Pancreas (tissue), 10 donors: ENCODE data around the gene PARG. TPM values are rescaled to one million over a fixed set of nuclear protein-coding genes. Genes with fewer than 3 reads are reported as not detected.

Experiments
- ATAC-seq, 4 donors: fragments of 200-7000 bp; cut with Tn5 transposase; one replicate each; pipeline versions ENCODE4 v1.8.0 to v1.9.1; 2020; ENCODE audit warnings: mild to moderate bottlenecking in 4 of 4, moderate library complexity in 4 of 4
- DNase-seq, 6 donors: peaks; one replicate each; pipeline ENCODE4 v3.0.0-alpha.2; 2020
- FAIRE-seq: peaks from 2 replicates; lab custom pipeline; 2012; peaks lifted over from hg19 to GRCh38; lab: Jason Lieb, UNC
- H3K27ac ChIP-seq, 4 donors: fragments of 200-600 bp; sonication (generic); 1 replicate in 3 of 4; 2 replicates in 1 of 4; pipeline versions ENCODE4 v1.5.0 to v1.8.0; 2020
- H3K27me3 ChIP-seq, 4 donors: fragments of 200-600 bp; one replicate each; pipeline ENCODE4 v1.8.0; 2021
- H3K36me3 ChIP-seq, 3 donors: fragments of 200-600 bp; sonication (generic) in 1 of 3; one replicate each; pipeline versions ENCODE4 v1.5.0 to v1.8.0; 2020 to 2021
- H3K4me1 ChIP-seq, 3 donors: fragments of 200-600 bp; one replicate each; pipeline ENCODE4 v1.8.0; 2021
- H3K4me3 ChIP-seq, 4 donors: fragments of 200-600 bp; sonication (generic) in 2 of 4; one replicate each; pipeline versions ENCODE4 v1.5.0 to v1.8.0; 2020 to 2021
- H3K9me3 ChIP-seq, 4 donors: fragments of 200-600 bp; one replicate each; pipeline ENCODE4 v1.8.0; 2021
- CTCF ChIP-seq, 4 donors: fragments of 200-600 bp; sonication (generic) in 3 of 4; IDR thresholded peaks; one replicate each; pipeline versions ENCODE4 v1.5.0 to v1.8.0; 2021; ENCODE audit warnings: antibody characterized with exemption in 4 of 4
- WGBS, 2 donors: extraction: QIAGEN DNeasy Blood & Tissue Kit; methylation state at CpG; one replicate each; pipeline ENCODE4 v1.1.7; 2013; 5-methylcytosine and 5-hydroxymethylcytosine counted together
- intact Hi-C, 3 donors: fragments of 100-400 bp; cut with DNase I; formaldehyde crosslinking; loops; one replicate each; pipeline versions ENCODE4 v1.11.1 to v1.14.2; 2022
- polyA plus RNA-seq, 2 donors: library from polyadenylated mRNA; stranded (reverse); fragments of 200-250 nt; gene quantifications; one replicate each; pipeline ENCODE4 v1.2.3, GENCODE V29; 2013
- total RNA-seq, 6 donors: library from RNA; stranded (reverse); fragmentation: NEBNext Ultra II Directional in 4 of 6; extraction: Animal tissue kit (Norgen Biotek cat#: 25700) in 4 of 6; gene quantifications; one replicate each; pipeline versions ENCODE4 v1.2.1 to v1.2.4, GENCODE V29; 2021 to 2023
- donor health status: healthy with polysubstance abuse.
- donor health status: DM: no; HTN: no; CAD: no; lungs with moderate emphysema.
- donor health status: DM: no; HTN: no; CAD: no.
- donor health status: control.
- donor health status: control.
- donor health status: Bipolar disorder and iron deficiency.
- donor health status: DM: yes; HTN: yes; CAD: no.
- donor health status: DM: no; HTN: no; CAD: no.
- donor health status: DM: no; HTN: no; CAD: no.
- donor health status: DM: yes; HTN: yes; CAD: no.

PARG gene
- total and polyA plus RNA-seq, 8 donors = 3.1 to 14.9 (median 8.9) TPM

DNA sequence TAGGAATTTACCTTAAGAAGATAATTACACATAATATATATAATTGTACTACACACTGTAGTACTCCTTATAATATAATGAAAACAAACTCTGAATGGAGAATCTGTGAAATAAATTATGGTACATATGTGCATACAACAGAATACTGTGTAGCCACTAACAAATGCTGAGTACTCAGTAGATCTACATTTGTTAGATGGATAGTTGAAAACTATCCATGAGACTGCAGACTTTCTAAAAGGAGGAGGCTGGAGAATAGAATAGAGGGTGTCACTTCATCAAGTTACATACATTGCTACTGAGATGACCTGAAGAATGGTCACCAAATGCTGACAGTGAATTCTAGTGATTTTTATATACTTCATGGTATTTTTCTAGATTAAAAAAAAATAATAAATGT, 111.0 kb downstream of the PARG start:
- ATAC-seq (no peak), FAIRE-seq (peak; percentile 29), DNase-seq (no peak)
- H3K27ac ChIP-seq = no peak overlapping the region
- H3K9me3 ChIP-seq = no peaks in the 10 kb centered on the region
- TF ChIP-seq CTCF (IDR thresholded peaks at IDR 0.05) = no peak
- no peak overlapping the region for H3K4me3 ChIP-seq
- peaks cover 0 to 4% (median 0%) of the 10 kb centered on the region in 3 donors for H3K36me3 ChIP-seq
- H3K4me1 ChIP-seq = no peaks in the 10 kb centered on the region
- no peaks in the 10 kb centered on the region for H3K27me3 ChIP-seq
- intact Hi-C loops = no loop called here

GRCh38 chr10:49830016-49830415, 111.8 kb downstream of the PARG start:
- no peaks in the 10 kb centered on the region for H3K4me1 ChIP-seq
- intact Hi-C loops = no loop called here
- 82 to 87% methylated on average over 3 of the region's 3 CpGs for WGBS, 2 donors
- TF ChIP-seq CTCF (IDR thresholded peaks at IDR 0.05) = no peak
- DNase-seq = no peak
- no peak for ATAC-seq
- no peaks in the 10 kb centered on the region for H3K27me3 ChIP-seq
- no peak overlapping the region for H3K4me3 ChIP-seq
- peaks cover 0 to 4% (median 0%) of the 10 kb centered on the region in 3 donors for H3K36me3 ChIP-seq
- no peaks in the 10 kb centered on the region for H3K9me3 ChIP-seq
- no peak for FAIRE-seq
- no peak overlapping the region for H3K27ac ChIP-seq

GRCh38 chr10:49827297-49827696, 114.5 kb downstream of the PARG start:
- no peaks in the 10 kb centered on the region for H3K27me3 ChIP-seq
- no peaks in the 10 kb centered on the region for H3K9me3 ChIP-seq
- FAIRE-seq (no peak), ATAC-seq (peak in 2 of 4 donors; percentile 23 to 38), DNase-seq (no peak)
- no peak overlapping the region for H3K27ac ChIP-seq
- WGBS, 2 donors = 93 to 97% methylated on average over 3 of the region's 3 CpGs
- no peak overlapping the region for H3K4me3 ChIP-seq
- H3K36me3 ChIP-seq = peaks cover 0 to under 1% (median 0%) of the 10 kb centered on the region in 3 donors
- intact Hi-C loops = no loop called here
- H3K4me1 ChIP-seq = no peaks in the 10 kb centered on the region
- no peak for TF ChIP-seq CTCF (IDR thresholded peaks at IDR 0.05)

DNA sequence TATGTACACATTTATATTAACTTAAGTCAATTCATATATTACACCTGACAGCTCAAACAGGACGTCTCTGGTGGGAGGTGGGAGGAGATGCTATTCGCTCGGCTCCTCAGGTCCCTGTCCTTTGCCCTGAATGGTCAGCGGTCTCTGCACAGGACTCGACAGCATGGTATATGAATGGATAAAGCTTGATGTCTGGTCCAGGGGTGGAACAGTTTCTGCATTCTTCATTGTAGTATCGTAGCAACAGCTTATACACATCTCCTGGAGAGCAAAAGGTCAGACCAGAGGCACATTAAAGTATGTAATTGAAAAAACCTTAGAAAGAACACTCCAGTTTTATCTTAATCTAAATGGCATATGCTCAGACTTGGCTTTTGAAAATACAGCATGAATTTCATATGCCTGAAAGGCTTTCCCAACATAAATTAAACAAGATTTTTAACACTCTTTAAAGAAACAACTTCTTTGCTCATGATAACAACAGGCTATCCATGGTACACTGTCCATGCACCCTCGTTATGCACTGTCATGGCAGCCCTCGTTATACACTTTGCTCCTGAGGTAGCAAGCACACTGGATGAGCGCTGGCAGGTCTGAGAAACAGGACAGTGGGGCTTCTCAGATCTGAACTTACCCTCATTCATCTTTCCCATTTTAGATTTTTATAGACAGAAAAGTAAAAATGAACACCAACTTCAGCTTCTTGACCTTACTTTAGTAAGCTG, 122.4 kb downstream of the PARG start:
- ATAC-seq (no peak), FAIRE-seq (no peak), DNase-seq (no peak)
- Histone ChIP-seq H3K27me3 (no peaks in the 10 kb centered on the region), H3K9me3 (no peaks in the 10 kb centered on the region), H3K4me3 (no peak overlapping the region), H3K4me1 (no peaks in the 10 kb centered on the region), H3K36me3 (peaks cover 0 to 6% (median 5%) of the 10 kb centered on the region in 3 donors), H3K27ac (no peak overlapping the region)
- 84 to 87% methylated on average over 9 of the region's 9 CpGs for WGBS, 2 donors
- TF ChIP-seq CTCF (IDR thresholded peaks at IDR 0.05) = no peak
- intact Hi-C loops = no loop called here

- Histone ChIP-seq H3K27ac (no peak overlapping the region), H3K4me1 (no peaks in the 10 kb centered on the region), H3K9me3 (no peaks in the 10 kb centered on the region), H3K27me3 (no peaks in the 10 kb centered on the region), H3K4me3 (no peak overlapping the region), H3K36me3 (peaks cover 0 to 6% (median 5%) of the 10 kb centered on the region in 3 donors)
- ATAC-seq (no peak), FAIRE-seq (no peak), DNase-seq (no peak)
- TF ChIP-seq CTCF (IDR thresholded peaks at IDR 0.05) = no peak
- intact Hi-C loops = no loop called here
- WGBS, 2 donors = 79 to 83% methylated on average over 5 of the region's 5 CpGs
Measured at GRCh38 chr10:49817845-49818244, 124.0 kb downstream of the PARG start.
